Activated T-cell treated with anti-CD3 and anti-CD28 coated beads for 1 hour (primary cell): ENCODE data around the gene GHRHR.

Source experiments
- DNase-seq: peaks from one replicate; pipeline ENCODE4 v3.0.0-alpha.2; 2020; ENCODE audit warnings: low read depth

GHRHR gene

GRCh38 chr7:30963842-30964241, at the start of gene GHRHR:
Gene GHRHR, plus strand, starts transcription at chr7:30963953. Its CDS starts 116 bp downstream, at chr7:30964069.
- DNase-seq: no peak

DNA sequence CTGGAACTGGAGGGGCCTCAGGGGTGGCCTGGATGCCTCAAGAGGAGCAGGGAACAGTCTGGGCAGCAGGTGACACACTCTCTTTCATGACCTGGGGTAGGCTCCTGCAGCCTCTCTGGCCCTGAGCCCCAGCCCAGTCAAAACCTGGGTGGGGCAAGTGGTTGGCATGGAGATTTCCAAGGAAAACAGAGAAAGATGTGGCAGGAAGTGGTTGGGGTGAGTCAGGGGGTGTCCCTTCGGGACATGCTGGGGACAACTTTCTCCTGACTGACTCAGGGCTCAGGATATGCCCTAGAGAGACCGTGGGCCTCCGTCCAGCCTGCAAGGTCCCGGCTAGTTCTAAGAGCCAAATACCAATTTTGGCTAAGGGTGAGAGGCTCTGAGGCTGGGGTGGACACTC, 49.2 kb upstream of the GHRHR start:
- no peak for DNase-seq

DNA sequence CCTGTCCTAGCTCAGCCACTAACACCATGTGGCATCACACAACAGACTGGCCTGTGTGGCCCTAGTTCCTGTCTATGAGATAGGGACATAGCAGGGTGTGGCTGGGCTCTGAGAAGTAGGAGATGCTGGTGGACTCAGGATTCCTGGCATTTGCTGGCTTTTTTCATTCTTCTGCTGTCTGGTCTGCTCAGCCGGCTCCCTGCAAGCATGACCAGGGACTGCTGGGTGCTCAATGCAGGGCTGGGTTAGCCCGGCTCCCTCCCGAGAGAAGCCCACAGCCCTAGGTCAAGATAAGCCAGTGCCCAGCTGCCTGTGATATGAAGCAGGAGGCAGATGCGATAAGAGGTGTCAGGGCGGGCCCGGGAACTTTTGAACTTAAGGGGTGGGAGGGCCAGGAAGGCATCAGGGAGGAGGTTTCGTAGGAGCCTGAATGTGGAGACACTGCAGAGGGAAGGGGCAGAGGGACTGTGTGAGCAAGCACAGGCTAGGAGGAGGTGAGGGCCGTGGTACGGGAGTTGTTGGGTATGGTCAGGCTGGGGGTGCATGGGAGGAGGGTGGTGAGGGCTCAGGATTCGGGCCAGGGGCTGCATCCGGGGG, 48.6 kb upstream of the GHRHR start:
- no peak for DNase-seq

GRCh38 chr7:30915751-30916150, 48.0 kb upstream of the GHRHR start:
- no peak for DNase-seq

DNA sequence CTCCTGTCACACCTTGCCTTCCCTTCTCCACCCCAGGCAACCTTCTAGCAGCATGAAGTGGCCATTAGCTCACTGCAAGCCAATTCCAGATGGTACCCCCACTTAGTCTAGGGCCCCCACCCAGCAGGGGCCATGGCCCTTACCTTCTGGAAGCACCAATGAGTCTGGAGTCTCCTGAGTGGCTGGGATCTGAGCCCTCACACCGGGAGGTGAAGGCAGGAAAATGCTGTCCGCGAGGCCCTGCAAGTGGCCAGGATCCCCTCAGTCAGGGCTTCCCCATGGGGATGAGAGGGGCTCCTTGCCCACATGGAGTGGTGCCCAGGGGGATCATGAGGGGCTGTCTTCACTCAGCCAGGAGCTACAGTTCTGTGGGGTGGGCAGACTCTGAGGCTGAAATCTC, 47.5 kb upstream of the GHRHR start:
- no peak for DNase-seq

DNA sequence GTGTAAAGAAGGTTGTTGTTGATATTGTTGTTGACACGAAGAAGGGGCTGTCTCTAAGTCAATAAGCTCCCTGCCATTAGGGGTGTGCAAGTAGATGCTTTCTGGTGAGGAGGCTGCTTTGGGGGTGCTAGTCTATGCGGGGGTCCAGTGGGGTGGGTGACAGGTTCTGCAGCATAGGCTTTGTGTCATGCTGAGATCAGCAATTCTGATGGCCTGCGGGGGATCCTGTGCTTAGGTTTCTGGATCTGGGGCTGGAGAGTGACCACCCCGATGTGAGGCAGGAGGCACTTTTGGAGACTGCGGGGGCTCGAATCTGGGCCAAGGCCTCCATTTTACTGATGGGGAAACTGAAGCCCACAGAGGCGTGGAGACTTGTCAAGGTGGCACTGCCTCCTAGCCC, 47.0 kb upstream of the GHRHR start:
- DNase-seq: no peak

GRCh38 chr7:30917216-30917893, 46.4 kb upstream of the GHRHR start:
- no peak for DNase-seq

DNA sequence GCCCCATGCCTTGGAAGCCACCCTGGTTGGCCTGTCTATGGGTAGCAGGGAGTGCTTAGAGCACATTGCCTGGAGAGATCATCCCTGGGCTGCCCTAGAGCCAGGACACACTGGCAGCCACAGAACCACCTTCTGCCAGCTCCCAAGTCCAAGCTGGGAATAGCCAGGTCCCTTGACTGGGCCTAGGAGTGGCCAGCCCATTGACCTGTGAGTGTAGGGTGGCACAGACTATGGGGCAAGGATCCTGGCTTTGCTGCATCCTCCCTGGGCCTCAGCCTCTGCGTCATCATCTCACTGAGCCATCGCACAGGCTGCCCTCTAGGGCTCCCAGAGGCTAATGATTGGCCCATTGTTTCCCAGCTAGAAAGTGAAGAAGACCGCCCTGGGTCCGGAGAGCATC, 45.1 kb upstream of the GHRHR start:
- no peak for DNase-seq

GRCh38 chr7:30920021-30920583, 43.7 kb upstream of the GHRHR start:
- DNase-seq: no peak

- no peak for DNase-seq
Measured at GRCh38 chr7:30920584-30921539, 42.9 kb upstream of the GHRHR start.

DNA sequence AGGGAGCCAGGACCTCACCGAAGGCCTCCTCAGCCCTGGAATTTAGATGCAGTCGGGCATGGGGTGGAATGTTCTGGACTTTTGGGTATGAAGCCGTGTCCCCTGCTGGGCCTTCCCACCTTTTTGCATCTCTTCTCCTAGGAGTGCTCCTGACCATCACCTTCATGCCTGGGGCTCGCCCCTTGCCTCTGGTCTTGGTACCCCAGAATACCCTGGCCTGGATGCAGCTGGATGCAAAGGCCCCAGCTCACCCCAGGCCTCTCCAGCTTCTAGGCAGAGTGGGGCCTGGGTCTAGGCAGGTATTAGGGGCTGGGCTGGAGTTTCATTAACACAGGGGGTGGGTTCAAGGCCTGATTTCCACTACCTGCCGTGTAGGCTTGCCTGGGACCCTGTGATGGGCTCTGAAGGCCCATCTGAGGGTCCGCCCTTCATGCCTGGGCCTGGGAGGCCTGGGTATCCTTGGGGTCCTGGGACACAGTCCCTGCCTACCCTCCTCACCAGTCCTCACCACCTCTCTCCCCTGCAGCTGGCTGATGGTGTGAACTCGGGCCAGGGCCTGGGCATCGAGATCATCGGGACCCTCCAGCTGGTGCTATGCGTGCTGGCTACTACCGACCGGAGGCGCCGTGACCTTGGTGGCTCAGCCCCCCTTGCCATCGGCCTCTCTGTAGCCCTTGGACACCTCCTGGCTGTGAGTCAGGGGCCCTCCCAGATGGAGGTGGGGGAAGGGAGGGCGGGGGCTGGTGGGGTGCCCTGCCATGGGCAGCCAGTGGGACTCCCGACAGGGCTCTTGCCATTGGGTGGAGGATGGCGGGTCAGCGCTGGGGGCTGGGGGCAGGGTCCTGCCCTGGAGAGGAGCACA, 42.0 kb upstream of the GHRHR start:
- DNase-seq: no peak

DNA sequence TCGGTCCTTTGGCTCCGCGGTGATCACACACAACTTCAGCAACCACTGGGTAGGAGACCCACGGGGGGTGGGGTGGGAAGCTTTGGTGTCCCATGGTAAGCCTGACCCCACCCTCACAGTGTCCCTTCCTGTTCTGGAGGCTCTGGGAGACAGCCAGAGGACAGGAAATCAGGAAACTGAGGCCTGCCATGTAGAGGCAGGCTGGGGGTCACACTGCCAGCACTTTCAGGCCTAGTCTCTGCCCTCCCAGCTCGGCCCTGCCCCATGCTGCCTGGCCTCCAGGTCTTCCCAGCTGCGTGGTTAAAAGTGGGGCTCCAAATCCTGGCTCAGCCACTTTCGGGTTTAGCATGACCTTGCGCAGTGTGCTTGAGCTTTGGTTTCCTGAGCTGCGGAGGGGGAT, 41.2 kb upstream of the GHRHR start:
- DNase-seq: no peak

- DNase-seq: no peak
Measured at GRCh38 chr7:30923009-30923773, 40.6 kb upstream of the GHRHR start.

- DNase-seq: no peak
Measured at GRCh38 chr7:30923774-30924413, 39.9 kb upstream of the GHRHR start.

- no peak for DNase-seq
Measured at GRCh38 chr7:30924624-30925023, 39.1 kb upstream of the GHRHR start.

DNA sequence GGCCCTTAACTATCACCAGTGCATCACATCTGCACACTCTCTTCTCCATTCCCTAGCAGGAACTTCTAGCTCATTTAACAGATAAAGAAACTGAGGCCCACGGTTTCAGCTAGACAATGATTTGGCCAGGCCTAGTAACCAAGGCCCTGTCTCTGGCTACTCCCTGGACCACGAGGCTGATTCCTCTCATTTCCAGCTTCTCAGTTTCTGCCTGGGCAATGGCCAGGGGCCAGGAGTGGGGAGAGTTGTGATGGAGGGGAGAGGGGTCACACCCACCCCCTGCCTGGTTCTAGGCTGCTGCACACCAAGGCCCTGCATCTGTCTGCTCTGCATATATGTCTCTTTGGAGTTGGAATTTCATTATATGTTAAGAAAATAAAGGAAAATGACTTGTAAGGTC, 38.6 kb upstream of the GHRHR start:
- no peak for DNase-seq

DNA sequence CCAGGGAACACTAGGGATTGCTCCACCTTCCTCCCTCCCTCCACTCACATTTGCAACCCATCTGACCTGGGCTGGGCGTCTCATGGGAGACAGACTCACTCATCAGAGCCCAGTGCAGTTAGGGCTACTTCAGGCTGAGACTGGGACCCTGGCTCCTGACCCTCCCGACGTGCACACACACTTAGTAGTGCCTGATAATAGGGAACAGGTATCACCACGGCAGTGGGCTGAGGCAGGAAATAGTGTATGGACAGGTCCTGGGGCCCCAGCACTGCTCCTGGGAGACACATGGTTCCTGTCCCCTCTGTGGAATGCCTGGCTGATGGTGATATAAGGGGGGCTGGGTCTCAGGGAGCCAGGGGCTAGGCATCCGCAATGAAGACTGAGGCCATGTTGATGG, 37.8 kb upstream of the GHRHR start:
- no peak for DNase-seq

DNA sequence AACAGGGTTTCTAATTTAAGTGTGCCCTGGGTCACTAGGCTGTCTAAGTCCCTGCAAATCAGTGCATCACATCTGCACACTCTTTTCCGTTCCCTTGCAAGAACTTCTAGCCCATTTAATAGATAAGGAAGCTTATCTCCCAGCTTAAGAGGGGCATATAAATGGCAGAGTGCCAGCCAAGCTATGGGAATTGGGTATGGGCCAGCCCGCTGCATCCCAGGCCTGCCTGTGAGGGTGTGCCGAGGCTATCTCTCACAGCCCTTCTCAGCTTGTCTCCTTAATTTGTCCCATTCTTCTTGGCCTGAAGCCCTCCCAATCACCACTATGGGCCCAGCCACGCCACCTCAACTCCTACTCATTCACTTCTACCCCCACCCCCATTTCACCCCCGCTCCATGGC, 37.4 kb upstream of the GHRHR start:
- DNase-seq: no peak

DNA sequence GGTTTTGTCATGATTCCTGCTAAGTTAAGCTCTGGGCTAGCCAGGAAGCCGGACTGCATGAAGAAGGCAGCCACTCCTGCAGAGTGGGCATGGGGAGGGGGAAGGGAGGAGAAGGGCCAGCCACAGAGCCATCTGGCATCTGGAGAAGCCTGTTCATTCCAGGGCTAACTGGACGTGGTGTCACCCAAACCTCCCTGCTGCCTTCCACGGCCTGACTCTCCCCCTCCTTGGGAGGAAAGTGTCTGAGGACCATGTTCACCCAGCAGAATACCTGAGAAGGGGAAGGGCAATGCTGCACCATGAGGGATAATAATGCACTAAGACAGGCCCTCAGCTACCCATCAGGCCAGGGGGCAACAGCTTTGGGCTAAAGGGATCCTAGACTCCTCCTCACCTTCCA, 36.7 kb upstream of the GHRHR start:
- DNase-seq: no peak

DNA sequence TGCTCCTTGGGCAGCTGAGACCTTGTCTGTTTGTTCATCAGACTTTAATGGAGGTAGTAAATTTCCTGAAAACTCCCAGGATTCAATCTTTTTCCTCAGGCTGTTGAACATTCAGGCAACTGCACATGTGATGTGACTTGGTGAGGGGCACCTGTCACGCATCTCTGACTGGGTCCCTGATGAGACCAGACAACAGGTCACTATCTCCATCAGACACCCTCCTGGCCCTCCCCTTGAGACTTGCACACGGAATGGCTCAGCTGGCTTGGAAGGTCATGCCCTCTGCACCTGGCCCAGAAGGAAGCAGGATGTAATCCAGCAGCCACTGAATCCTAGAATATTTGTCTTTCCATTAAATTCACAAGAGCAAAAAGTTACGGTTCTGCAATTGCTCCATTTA, 36.2 kb upstream of the GHRHR start:
- no peak for DNase-seq
